Measurements from ENCODE around the gene IL1R1.

IL1R1 gene

DNA sequence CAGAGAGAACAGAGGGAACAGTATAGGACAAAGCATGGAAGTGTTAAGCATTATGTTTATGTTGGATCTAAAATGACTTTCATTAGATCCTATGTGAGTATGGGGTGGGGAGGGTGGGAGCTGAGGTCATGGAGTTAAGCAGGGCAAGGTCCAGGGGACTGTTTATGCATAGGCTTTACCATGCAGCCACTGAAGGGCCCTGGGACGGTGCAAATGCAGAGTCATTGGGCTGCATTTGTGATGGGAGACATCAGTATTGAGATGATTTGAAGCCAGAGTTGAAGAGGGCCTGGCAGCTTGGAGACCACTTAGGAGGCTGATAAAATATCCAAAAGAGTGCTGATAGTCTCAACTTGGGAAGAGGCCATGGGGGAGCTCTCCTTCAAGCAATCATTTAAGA lies 66.9 kb downstream of the IL1R1 start:
- DNase-seq, result no peak

GRCh38 chr2:102217032-102217431 lies 74.5 kb downstream of the IL1R1 start:
- DNase-seq, result no peak

- DNase-seq, result no peak
These were observed 82.5 kb downstream of the IL1R1 start for GRCh38 chr2:102224824-102225739.

GRCh38 chr2:102226171-102226570 lies 83.6 kb downstream of the IL1R1 start:
- no peak for DNase-seq

DNA sequence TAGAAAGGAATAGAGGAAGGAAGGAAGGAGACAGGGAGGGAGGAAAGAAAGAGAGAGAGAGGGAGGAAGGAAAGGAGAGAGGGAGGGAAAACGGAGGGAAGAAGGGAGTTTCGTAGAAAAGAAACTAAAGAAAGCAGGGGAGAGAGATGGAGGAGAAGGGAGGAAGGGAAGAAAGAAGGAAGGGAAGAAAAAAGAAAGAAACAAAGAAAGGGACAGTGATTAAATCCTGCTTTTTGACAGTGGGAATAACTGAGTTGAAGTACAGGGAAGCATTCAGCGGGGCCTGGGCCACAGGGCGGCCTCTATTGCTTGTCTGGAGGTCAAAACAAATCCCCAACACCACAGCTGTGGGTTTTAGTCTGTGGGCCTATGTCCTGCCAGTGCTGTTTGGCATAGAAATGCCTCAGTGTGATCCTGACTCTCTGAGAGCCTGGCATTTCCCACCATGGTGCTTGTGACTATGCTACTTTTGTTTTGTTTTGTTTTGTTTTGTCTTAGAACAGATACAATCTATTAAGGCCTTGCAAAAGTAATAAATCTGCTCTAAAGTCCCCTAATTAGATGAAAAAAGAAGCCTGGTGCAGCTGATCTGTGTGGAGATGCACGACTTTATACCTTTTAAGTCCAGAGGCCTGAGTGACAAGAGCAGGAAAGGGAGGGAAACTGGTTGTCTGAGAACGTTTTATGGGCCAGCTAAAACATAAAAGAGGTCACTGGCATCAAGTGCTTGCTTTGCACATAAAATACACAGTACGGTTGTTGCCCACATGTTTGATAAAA lies 84.3 kb downstream of the IL1R1 start:
- DNase-seq, result no peak

- no peak for DNase-seq
These were observed 86.7 kb downstream of the IL1R1 start for GRCh38 chr2:102229141-102229769.
